ENCODE results near the gene HOXD9. TPM values are rescaled to one million over a fixed set of nuclear protein-coding genes. Genes with fewer than 3 reads are reported as not detected.
A peak's percentile ranks its signal among the peaks of the same experiment; 100 is the strongest.

Gene HOXD9
- total RNA-seq, 1 donor from 2014 or later = not detected

DNA sequence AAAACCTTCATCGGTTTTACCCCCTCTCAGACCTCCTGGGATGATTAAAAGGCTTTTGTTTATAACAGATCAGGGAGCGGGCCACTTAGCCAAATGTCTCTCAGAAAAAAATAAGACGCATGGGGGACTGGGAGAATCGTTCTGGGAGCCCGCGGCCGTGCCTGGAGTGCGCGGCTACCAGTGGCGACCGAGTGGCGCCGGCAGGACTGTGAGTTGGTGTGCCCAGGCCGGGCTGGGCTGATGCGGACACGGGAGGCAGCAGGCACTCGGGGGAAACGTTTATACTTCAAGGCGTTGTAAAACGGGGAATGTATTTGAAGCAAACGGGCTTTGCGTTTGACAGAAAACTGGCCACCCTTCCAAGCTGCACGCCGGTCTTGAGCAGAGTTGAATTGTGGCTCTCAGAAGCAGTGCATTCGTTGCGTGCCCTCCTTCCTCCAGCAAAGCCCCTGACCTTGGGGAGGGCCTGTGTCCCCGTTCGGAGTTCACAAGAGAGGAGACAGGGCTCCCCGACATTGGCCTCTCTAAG, 10.6 kb upstream of the HOXD9 start:
- H3K27ac ChIP-seq = no peak overlapping the region
- no peaks in the 10 kb centered on the region for H3K36me3 ChIP-seq
- H3K9me3 Mint-ChIP-seq = peaks cover 18% of the 10 kb centered on the region
- no peaks in the 10 kb centered on the region for H3K4me1 ChIP-seq
- peaks cover 8% of the 10 kb centered on the region for H3K4me1 Mint-ChIP-seq
- H3F3A ChIP-seq (ENCODE audit: low read depth) = no peaks in the 10 kb centered on the region
- H3K9me3 ChIP-seq (ENCODE audit: low read depth) = no peaks in the 10 kb centered on the region
- peaks cover 96% of the 10 kb centered on the region for H4K20me1 ChIP-seq (ENCODE audit: low read depth)
- no peak overlapping the region for H3K4me2 ChIP-seq
- no peak overlapping the region for H3K4me3 Mint-ChIP-seq
- H3K4me3 ChIP-seq = no peak overlapping the region
- H3K27me3 ChIP-seq = peaks cover 100% of the 10 kb centered on the region
- H2AFZ ChIP-seq (replicated peaks) = no peak overlapping the region
- no peak overlapping the region for H3K27ac Mint-ChIP-seq
- DNase-seq (ENCODE audit: low spot score) = no peak
- H3K79me2 ChIP-seq (ENCODE audit: low read depth) = no peaks in the 10 kb centered on the region
- H3K36me3 Mint-ChIP-seq = peaks cover 3% of the 10 kb centered on the region
- peak; percentile 78 for TF ChIP-seq EZH2phosphoT487 (IDR thresholded peaks at IDR 0.05)
- TF ChIP-seq, protein P1, sequence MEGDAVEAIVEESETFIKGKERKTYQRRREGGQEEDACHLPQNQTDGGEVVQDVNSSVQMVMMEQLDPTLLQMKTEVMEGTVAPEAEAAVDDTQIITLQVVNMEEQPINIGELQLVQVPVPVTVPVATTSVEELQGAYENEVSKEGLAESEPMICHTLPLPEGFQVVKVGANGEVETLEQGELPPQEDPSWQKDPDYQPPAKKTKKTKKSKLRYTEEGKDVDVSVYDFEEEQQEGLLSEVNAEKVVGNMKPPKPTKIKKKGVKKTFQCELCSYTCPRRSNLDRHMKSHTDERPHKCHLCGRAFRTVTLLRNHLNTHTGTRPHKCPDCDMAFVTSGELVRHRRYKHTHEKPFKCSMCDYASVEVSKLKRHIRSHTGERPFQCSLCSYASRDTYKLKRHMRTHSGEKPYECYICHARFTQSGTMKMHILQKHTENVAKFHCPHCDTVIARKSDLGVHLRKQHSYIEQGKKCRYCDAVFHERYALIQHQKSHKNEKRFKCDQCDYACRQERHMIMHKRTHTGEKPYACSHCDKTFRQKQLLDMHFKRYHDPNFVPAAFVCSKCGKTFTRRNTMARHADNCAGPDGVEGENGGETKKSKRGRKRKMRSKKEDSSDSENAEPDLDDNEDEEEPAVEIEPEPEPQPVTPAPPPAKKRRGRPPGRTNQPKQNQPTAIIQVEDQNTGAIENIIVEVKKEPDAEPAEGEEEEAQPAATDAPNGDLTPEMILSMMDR (IDR thresholded peaks at IDR 0.05) = no peak
- TF ChIP-seq EZH2 (IDR thresholded peaks at IDR 0.05) = peak; percentile 43
- H3K27me3 Mint-ChIP-seq (ENCODE audit: insufficient read depth, low read depth) = peaks cover 89% of the 10 kb centered on the region
- no peak overlapping the region for H3K9ac ChIP-seq

DNA sequence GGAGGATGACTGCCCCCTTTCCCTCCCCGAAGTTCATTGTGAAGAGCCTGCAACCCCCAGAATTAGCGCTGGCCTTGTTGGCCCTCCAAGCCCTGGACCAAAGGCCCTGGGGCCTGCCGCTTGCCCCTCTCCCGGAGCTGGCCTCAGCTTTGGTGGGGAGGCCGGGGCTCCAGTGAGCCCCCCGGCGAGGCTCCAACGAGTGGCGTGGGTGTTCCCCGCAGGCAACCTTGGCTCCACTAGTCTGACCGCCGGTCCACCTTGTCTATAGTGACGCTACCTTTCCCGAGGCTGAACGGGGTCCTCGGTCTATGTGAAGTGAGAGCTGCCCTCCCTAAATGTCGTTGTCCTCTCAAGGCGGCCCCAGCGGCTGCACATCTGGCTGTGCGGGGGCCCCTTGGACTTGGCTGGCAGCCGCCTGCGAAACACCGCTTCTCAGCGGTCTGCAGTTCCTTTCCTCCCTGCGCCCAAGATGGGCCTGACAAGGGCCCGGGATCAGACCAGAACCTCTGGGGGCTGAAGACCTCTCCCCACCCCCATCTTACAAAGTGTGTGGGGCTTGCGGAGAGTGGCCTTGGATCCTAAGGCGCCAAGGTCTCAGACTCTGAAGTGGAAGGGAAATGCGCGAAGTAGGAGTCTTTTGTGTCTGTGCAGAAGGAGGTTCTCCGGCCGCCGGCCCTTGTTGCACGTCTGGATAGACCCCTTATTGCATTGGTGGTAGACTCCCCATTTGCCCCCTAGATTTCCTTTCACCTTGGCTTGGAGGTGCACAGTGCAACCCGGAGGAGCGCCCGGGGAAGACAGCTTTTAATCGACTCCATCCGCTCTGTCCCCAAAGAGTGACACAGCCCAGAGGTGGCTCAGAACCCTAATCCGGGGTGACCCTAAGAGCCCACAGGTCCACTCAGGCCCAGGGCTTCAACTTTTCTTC, 9.9 kb upstream of the HOXD9 start:
- H3K27ac Mint-ChIP-seq = no peak overlapping the region
- no peak overlapping the region for H3K4me2 ChIP-seq
- H3K36me3 ChIP-seq = no peaks in the 10 kb centered on the region
- peaks cover 20% of the 10 kb centered on the region for H3K9me3 Mint-ChIP-seq
- H3K36me3 Mint-ChIP-seq = peaks cover 4% of the 10 kb centered on the region
- peaks cover 98% of the 10 kb centered on the region for H4K20me1 ChIP-seq (ENCODE audit: low read depth)
- no peaks in the 10 kb centered on the region for H3K9me3 ChIP-seq (ENCODE audit: low read depth)
- H3K4me1 ChIP-seq = no peaks in the 10 kb centered on the region
- H3K27ac ChIP-seq = no peak overlapping the region
- H3K27me3 ChIP-seq = peaks cover 100% of the 10 kb centered on the region
- H3K4me3 ChIP-seq = no peak overlapping the region
- no peak overlapping the region for H3K4me3 Mint-ChIP-seq
- peaks cover 90% of the 10 kb centered on the region for H3K27me3 Mint-ChIP-seq (ENCODE audit: insufficient read depth, low read depth)
- peaks cover 5% of the 10 kb centered on the region for H3K4me1 Mint-ChIP-seq
- no peaks in the 10 kb centered on the region for H3K79me2 ChIP-seq (ENCODE audit: low read depth)
- DNase-seq (ENCODE audit: low spot score) = no peak
- H2AFZ ChIP-seq (replicated peaks) = no peak overlapping the region
- no peak overlapping the region for H3K9ac ChIP-seq
- H3F3A ChIP-seq (ENCODE audit: low read depth) = no peaks in the 10 kb centered on the region
- TF ChIP-seq EZH2phosphoT487 (IDR thresholded peaks at IDR 0.05) (peak; percentile 83), EZH2 (IDR thresholded peaks at IDR 0.05) (peak; percentile 90)
- TF ChIP-seq, protein P1 (IDR thresholded peaks at IDR 0.05) = no peak

DNA sequence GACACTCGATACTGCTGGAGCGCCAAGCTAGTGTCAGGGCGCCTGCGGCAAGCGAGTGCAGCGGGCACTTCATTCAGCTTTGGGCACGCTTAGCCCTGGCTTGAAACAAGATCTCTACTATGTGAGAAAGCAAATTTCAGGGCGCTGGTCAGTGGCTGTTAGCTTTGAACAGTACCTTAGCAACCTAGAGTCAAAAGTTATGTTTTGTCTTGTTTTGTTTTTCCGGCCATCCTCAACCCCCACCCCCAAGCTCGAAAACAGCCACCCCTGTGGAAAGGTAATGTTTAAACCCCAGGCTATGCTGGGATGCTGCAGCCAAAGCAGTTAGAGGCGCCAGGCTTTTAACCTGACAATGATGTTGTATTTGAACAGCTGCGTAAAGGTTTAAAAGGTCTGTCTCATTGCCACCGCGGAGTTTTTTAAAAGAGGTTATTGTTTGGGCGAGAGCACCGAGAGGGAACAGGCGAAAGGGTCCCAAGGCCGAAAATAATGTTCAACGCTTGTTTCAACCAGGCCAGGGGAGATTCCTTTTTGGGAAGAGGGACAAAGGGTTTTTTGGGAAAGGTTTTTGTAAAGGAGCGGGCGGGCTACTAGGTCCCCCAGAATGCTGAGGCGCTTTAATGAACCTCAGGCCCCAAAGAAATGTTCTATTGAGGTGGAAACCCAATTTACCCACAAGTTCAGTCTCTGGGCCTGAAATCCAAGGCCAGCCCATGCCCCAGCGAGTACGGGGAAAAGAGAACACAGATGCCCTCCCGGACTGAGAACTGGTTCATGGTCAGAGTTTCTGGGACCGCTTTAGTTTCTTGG, 8.2 kb upstream of the HOXD9 start:
- Histone ChIP-seq H3K4me3 (no peak overlapping the region), H3K27me3 (peaks cover 100% of the 10 kb centered on the region), H3K9ac (no peak overlapping the region), H4K20me1 (ENCODE audit: low read depth) (peaks cover 93% of the 10 kb centered on the region), H3K27ac (no peak overlapping the region), H3K4me2 (no peak overlapping the region), H3K9me3 (ENCODE audit: low read depth) (no peaks in the 10 kb centered on the region), H3K36me3 (no peaks in the 10 kb centered on the region), H3F3A (ENCODE audit: low read depth) (no peaks in the 10 kb centered on the region), H3K79me2 (ENCODE audit: low read depth) (no peaks in the 10 kb centered on the region), H3K4me1 (no peaks in the 10 kb centered on the region), H2AFZ (replicated peaks) (no peak overlapping the region)
- TF ChIP-seq EZH2 (IDR thresholded peaks at IDR 0.05) (peak; percentile 71), EZH2phosphoT487 (IDR thresholded peaks at IDR 0.05) (peak; percentile 78)
- TF ChIP-seq, protein P1 (IDR thresholded peaks at IDR 0.05) = no peak
- H3K36me3 Mint-ChIP-seq = peaks cover 6% of the 10 kb centered on the region
- peaks cover 23% of the 10 kb centered on the region for H3K9me3 Mint-ChIP-seq
- H3K4me3 Mint-ChIP-seq = no peak overlapping the region
- H3K4me1 Mint-ChIP-seq = peaks cover 2% of the 10 kb centered on the region
- DNase-seq (ENCODE audit: low spot score) = no peak
- no peak overlapping the region for H3K27ac Mint-ChIP-seq
- peaks cover 95% of the 10 kb centered on the region for H3K27me3 Mint-ChIP-seq (ENCODE audit: insufficient read depth, low read depth)

All from neural progenitor cell (in vitro differentiated cells).